VCaP (cell line): ENCODE measurements around the gene PPFIBP1.
A peak's percentile ranks its signal among the peaks of the same experiment; 100 is the strongest.

Source experiments
- H3K27ac ChIP-seq: fragments of 450-650 bp; 2 replicates; pipeline ENCODE4 v1.5.1; 2017
- CTCF ChIP-seq: fragments of 450-650 bp; conservative IDR thresholded peaks from 2 replicates; pipeline ENCODE4 v1.5.1; 2017; ENCODE audit warnings: mild to moderate bottlenecking, moderate library complexity

PPFIBP1 gene

DNA sequence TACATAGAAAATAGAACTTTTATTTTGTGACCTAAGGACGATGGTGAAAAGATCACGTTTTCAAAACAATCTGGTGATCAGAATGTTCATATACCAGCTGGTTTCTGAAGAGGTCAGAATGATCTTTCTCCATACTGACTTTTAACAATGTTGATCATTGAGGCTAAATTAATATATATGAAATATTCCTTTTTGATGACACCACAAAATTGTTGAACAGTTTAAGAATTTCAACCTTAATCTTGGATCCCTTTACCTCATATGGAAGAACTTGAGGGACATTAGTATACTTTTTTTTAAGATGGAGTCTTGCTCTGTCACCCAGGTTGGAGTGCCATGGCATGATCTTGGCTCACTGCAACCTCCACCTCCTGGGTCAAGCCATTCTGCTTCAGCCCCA lies 169.4 kb downstream of the PPFIBP1 start:
- no peak for TF ChIP-seq CTCF
- H3K27ac ChIP-seq, result no peak overlapping the region

DNA sequence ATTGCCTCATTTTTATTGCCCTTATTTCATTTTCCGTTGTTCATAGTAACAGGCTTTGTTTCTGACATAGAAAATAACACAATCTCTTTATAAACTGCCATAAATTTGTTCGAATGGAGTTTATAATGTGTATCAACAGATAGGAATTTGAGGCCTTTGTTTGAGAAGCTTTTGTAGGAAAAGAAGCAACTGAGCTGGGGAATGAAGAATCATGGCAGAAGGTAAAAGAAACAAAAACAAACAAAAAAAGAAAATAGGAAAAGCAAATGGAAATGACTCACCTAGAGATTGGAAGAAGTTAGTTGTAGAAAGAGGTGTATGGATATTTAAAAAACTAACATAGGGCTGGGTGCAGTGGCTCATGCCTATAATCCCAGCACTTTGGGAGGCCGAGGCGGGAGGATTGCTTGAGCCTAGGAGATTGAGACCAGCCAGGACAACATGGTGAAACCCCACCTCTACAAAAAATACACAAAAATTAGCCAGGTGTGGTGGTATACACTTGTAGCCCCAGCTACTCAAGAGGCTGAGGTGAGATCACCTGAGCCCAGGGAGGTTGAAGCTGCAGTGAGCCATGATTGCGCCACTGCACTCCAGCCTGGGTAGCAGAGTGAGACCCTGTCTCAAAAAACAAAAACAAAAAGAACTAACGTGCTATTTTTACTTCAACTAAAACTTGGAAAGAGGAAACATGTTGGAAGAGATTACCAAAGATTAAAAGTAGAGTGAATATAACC lies 171.7 kb downstream of the PPFIBP1 start:
- no peak overlapping the region for H3K27ac ChIP-seq
- no peak for TF ChIP-seq CTCF

GRCh38 chr12:27696293-27696652 lies 172.3 kb downstream of the PPFIBP1 start, which contains the start of gene REP15:
TSS of gene REP15 (plus strand) at chr12:27696447. CDS start at chr12:27696563, 116 bp downstream.
- no peak for TF ChIP-seq CTCF
- no peak within 1 kb of the TSS for H3K27ac ChIP-seq

GRCh38 chr12:27696864-27697564 lies 173.0 kb downstream of the PPFIBP1 start:
- no peak for TF ChIP-seq CTCF
- no peak overlapping the region for H3K27ac ChIP-seq

GRCh38 chr12:27703720-27704452 lies 179.9 kb downstream of the PPFIBP1 start:
- no peak overlapping the region for H3K27ac ChIP-seq
- peak; percentile 92 for TF ChIP-seq CTCF

DNA sequence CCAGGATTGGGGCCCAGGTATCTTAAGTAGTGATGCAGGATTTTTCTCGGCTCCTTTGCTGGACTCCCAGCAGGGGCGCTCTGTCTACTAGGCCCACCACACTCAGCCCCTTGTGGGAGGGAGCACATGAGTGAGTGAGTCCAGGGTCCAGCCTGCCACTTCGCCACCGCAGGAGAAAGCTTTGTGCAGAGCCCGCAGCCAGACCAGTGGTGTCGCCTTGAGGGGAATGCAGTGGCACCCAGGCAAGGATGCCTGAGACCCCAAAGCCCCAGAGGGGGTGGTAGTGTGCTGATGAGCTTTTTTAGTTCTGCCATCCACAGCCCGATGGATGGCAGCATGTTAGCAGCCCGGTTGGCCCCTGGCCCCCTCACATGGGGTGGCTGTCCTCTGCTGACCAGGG lies 181.3 kb downstream of the PPFIBP1 start:
- no peak for TF ChIP-seq CTCF
- no peak overlapping the region for H3K27ac ChIP-seq

DNA sequence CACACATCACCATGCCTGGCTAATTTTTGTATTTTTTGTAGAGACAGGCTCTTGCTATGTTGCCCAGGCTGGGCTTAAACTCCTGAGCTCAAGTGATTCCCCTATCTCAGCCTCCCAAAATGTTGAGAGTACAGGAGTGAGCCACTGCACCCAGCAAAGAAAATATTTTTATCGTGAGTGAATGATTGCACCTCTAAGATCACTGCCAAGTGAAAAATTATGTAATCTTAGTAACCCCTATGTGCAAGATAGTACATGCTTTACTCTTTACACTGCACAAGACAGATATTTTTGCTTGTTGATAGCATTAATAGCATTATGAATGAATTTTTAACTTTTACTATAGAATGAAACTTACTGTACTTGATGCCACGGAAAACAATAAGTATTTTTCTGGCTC lies 183.2 kb downstream of the PPFIBP1 start:
- TF ChIP-seq CTCF, result no peak

More for the DNA sequence above, 183.2 kb downstream of the PPFIBP1 start:
- H3K27ac ChIP-seq, result no peak overlapping the region
